A673 (cell line): ENCODE data around the gene BLCAP.

Source experiments
- EZH2 ChIP-seq: fragments of 200-600 bp; sonication (generic); IDR thresholded peaks from 2 replicates; pipeline ENCODE4 v1.6.1; 2017; ENCODE audit warnings: borderline replicate concordance, low read depth, mild to moderate bottlenecking, mixed read lengths, antibody characterized with exemption, low read length; ENCODE audit not compliant: poor library complexity, severe bottlenecking
- TF ChIP-seq, protein P1 (sequence below): fragments of 300-800, 200-600 bp; sonication (generic); conservative IDR thresholded peaks from 2 replicates; pipeline ENCODE4 v1.5.1; 2017; ENCODE audit warnings: low read depth, mild to moderate bottlenecking, antibody characterized with exemption, low read length, moderate library complexity, mixed read lengths

GRCh38 chr20:37545516-37545915 is 17.8 kb upstream of the BLCAP start:
- TF ChIP-seq, protein P1, sequence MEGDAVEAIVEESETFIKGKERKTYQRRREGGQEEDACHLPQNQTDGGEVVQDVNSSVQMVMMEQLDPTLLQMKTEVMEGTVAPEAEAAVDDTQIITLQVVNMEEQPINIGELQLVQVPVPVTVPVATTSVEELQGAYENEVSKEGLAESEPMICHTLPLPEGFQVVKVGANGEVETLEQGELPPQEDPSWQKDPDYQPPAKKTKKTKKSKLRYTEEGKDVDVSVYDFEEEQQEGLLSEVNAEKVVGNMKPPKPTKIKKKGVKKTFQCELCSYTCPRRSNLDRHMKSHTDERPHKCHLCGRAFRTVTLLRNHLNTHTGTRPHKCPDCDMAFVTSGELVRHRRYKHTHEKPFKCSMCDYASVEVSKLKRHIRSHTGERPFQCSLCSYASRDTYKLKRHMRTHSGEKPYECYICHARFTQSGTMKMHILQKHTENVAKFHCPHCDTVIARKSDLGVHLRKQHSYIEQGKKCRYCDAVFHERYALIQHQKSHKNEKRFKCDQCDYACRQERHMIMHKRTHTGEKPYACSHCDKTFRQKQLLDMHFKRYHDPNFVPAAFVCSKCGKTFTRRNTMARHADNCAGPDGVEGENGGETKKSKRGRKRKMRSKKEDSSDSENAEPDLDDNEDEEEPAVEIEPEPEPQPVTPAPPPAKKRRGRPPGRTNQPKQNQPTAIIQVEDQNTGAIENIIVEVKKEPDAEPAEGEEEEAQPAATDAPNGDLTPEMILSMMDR = no peak
- TF ChIP-seq EZH2 = no peak
